BJ (cell line): ENCODE data around the gene DGKQ. TPM values are rescaled to one million over a fixed set of nuclear protein-coding genes. Genes with fewer than 3 reads are reported as not detected.

Source experiments
- CTCF ChIA-PET: fragments of 350-600 bp; formaldehyde crosslinking; extraction: SDS; loops from one replicate; lab custom pipeline; 2021; ENCODE audit warnings: antibody characterized with exemption, inconsistent platforms; lab: Yijun Ruan, JAX
- POLR2A ChIA-PET: fragments of 300-600 bp; sonication (Branson Sonifier 250); formaldehyde crosslinking; extraction: SDS; loops from one replicate; lab custom pipeline; 2021; ENCODE audit warnings: antibody characterized with exemption; lab: Charles Lee
- DNase-seq: peaks from one replicate; pipeline ENCODE4 v3.0.0-alpha.2; 2011; ENCODE audit warnings: low read depth
- H3K27me3 ChIP-seq: 2 replicates; pipeline ENCODE4 v1.6.0; 2011; ENCODE audit warnings: low read length; ENCODE audit not compliant: control insufficient read depth, insufficient read depth
- H3K36me3 ChIP-seq: 2 replicates; pipeline ENCODE4 v1.5.1; 2011; ENCODE audit warnings: low read length; ENCODE audit not compliant: control insufficient read depth, insufficient read depth
- H3K4me3 ChIP-seq: 2 replicates; pipeline ENCODE4 v1.5.1; 2011; ENCODE audit warnings: low read depth, mild to moderate bottlenecking, control low read depth, low read length
- polyA plus RNA-seq: library from polyadenylated mRNA; depleted of rRNA; stranded (reverse); fragments of >200 nt; gene quantifications from 2 replicates; pipeline ENCODE4 v1.2.3, GENCODE V29; 2011
- TF ChIP-seq, protein P1 (sequence below): IDR thresholded peaks from 2 replicates; pipeline ENCODE4 v1.5.1; 2011; ENCODE audit warnings: low read depth, mild to moderate bottlenecking, control low read depth, inconsistent platforms, low read length, moderate library complexity; ENCODE audit not compliant: insufficient read depth

DGKQ gene
- polyA plus RNA-seq, 1 experiment: 6.5 TPM

DNA sequence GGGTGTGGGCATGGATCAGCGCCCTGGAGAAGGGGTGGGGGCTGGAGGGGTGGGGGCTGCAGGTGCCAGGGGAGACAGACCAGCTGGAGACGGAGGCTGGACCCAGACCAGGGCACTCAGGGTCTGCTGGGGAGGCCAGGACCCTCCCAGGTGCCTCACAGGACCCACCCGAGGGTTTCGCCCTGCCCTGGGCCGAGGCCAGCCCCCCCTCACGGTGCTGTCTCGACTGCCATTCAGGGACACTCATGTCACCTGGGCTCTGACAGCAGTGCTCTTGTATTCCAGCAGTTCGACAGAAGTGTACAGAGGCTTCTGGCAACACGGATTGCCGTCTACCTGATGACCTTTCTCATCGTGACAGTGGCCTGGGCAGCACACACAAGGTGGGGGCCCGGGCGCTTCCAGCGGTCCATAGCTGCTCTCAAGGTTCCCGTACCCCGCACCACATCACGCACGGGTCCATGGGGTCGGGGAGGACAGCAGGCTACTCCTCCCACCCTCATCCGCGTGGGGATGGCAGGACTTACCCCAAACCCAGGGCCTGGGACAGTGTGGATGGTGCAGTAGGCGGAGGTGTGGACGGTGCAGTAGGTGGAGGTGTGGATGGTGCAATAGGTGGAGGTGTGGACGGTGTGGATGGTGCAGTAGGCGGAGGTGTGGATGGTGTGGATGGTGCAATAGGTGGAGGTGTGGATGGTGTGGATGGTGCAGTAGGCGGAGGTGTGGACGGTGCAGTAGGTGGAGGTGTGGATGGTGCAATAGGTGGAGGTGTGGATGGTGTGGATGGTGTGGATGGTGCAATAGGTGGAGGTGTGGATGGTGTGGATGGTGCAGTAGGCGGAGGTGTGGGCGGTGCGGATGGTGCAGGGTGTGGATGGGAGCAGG, 23.0 kb downstream of the DGKQ start:
- DNase-seq: no peak
- CTCF ChIA-PET: no interaction called here
- H3K36me3 ChIP-seq: peaks cover 1% of the 10 kb centered on the region; the same call in 1 of the 2 replicates
- TF ChIP-seq, protein P1, sequence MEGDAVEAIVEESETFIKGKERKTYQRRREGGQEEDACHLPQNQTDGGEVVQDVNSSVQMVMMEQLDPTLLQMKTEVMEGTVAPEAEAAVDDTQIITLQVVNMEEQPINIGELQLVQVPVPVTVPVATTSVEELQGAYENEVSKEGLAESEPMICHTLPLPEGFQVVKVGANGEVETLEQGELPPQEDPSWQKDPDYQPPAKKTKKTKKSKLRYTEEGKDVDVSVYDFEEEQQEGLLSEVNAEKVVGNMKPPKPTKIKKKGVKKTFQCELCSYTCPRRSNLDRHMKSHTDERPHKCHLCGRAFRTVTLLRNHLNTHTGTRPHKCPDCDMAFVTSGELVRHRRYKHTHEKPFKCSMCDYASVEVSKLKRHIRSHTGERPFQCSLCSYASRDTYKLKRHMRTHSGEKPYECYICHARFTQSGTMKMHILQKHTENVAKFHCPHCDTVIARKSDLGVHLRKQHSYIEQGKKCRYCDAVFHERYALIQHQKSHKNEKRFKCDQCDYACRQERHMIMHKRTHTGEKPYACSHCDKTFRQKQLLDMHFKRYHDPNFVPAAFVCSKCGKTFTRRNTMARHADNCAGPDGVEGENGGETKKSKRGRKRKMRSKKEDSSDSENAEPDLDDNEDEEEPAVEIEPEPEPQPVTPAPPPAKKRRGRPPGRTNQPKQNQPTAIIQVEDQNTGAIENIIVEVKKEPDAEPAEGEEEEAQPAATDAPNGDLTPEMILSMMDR: no peak
- H3K27me3 ChIP-seq: no peaks in the 10 kb centered on the region
- no peak overlapping the region for H3K4me3 ChIP-seq
- POLR2A ChIA-PET: no interaction called here

DNA sequence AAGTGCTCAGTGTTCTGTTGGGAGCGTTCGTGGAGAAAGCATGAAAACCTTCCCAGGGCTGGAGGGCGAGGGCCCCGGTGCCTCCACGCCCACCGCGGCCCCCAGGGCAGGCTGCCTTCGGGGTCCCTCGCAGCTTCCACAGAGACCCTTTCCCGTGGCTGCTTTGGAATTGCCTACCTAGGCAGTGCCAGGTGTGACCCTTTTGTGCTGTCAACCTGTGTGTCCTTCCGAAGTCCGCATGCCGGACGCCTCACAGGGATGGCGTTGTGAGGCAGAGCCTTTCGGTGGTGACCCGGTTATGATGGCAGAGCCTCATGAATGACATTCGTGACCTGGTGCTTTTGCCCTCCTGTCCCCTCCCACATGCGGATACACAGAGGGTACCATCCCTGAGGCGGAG, 23.7 kb downstream of the DGKQ start:
- ChIA-PET POLR2A (no interaction called here), CTCF (no interaction called here)
- H3K27me3 ChIP-seq: no peaks in the 10 kb centered on the region
- H3K4me3 ChIP-seq: no peak overlapping the region
- DNase-seq: no peak
- no peaks in the 10 kb centered on the region; the same call in 1 of the 2 replicates for H3K36me3 ChIP-seq
- TF ChIP-seq, protein P1: no peak

DNA sequence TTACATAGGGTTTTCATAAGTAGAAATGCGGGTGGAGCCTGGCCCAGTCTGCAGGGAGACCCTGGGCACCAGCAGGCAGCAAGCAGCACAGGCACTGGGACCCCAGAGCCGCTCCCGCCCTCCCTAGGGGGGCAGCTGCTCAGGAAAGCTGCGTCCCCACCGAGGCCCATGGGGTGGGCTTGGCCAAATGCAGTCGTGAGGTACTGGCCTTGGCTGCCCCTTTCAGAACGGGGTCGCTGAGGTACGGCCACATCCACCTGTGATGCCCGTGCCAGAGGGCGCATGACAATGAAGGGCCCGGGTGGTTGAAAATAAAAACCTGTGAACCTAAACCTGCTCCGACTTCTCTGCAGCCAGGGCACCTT, 24.5 kb downstream of the DGKQ start:
- CTCF ChIA-PET: no interaction called here
- POLR2A ChIA-PET: no interaction called here
- TF ChIP-seq, protein P1: no peak

DNA sequence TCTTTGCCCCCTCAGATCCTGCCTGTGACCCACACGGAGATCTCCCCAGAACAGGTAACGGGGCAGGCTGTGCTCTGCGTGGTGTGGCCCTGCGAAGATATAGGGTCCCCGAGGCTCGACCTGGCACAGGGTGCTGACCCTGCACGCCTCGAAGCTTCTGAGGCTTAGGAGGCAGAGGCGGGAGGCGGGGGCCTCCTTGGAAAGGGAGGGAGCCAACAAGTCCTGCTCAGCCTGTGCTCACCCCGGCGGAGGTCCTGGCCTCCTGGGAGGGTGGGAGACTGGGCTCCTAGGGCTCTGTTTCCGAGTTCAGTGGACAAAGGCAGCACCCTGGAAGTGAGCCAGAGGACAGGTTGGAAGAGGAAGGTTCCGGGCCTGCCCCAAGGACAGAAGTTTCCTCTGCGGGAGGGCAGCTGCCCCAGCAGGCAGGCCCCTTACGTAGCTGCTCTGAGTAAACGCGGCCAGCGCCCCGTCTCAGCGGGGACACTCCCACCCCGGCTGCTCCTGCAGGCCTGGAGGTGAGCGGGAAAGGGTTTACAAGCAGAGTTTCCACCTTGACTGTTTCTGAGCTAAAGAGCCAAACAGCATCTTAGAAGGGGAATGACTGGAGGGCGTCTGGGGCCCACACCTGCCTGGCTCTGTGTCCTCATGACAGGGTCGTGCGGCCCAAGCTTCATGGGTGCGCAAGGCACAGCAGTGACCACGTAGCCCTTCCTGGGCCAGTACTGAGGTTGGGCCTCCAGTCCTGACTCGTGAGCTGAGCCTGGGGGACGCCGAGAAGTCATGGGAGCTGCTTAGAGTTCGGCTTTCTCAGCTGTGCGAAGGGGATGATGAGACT, 25.1 kb downstream of the DGKQ start:
- ChIA-PET CTCF (no interaction called here), POLR2A (no interaction called here)
- H3K27me3 ChIP-seq: no peaks in the 10 kb centered on the region

More for the DNA sequence above, 24.5 kb downstream of the DGKQ start:
- no peaks in the 10 kb centered on the region; the same call in 1 of the 2 replicates for H3K36me3 ChIP-seq
- no peak overlapping the region for H3K4me3 ChIP-seq
- no peaks in the 10 kb centered on the region for H3K27me3 ChIP-seq
- no peak for DNase-seq

More for the DNA sequence above, 25.1 kb downstream of the DGKQ start:
- Histone ChIP-seq H3K36me3 (no peaks in the 10 kb centered on the region), H3K4me3 (no peak overlapping the region)
- TF ChIP-seq, protein P1: no peak
- DNase-seq: no peak
